NCI-H748 (cell line): ENCODE results near the gene CROCC2.

Source experiments
- DNase-seq: peaks from one replicate; lab custom pipeline; 2025; ENCODE audit not compliant: unreplicated experiment; lab: John Stamatoyannopoulos, UW

Gene CROCC2

GRCh38 chr2:240996161-240996833 lies 90.2 kb downstream of the CROCC2 start:
- DNase-seq: no peak

GRCh38 chr2:240996834-240997140 lies 90.7 kb downstream of the CROCC2 start:
- DNase-seq: no peak

- DNase-seq: no peak
These were observed 91.2 kb downstream of the CROCC2 start for GRCh38 chr2:240997141-240997855.

- peak; percentile 82 for DNase-seq
These were observed 91.9 kb downstream of the CROCC2 start, which contains the start of gene SNED1 for GRCh38 chr2:240997856-240998705. Gene SNED1, plus strand, starts transcription at chr2:240998618. Its CDS starts 220 bp downstream, at chr2:240998838.

GRCh38 chr2:240998706-240998994 lies 92.5 kb downstream of the CROCC2 start:
- no peak for DNase-seq

- no peak for DNase-seq
These were observed 93.1 kb downstream of the CROCC2 start for GRCh38 chr2:240998995-240999791.

- no peak for DNase-seq
These were observed 93.9 kb downstream of the CROCC2 start for GRCh38 chr2:240999873-241000541.

GRCh38 chr2:241000831-241001321 lies 94.7 kb downstream of the CROCC2 start:
- DNase-seq: peak; percentile 67

GRCh38 chr2:241001413-241002274 lies 95.5 kb downstream of the CROCC2 start:
- no peak for DNase-seq

GRCh38 chr2:241002275-241003046 lies 96.3 kb downstream of the CROCC2 start:
- no peak for DNase-seq

- DNase-seq: no peak
These were observed 96.9 kb downstream of the CROCC2 start for GRCh38 chr2:241003047-241003360.

GRCh38 chr2:241003369-241003768 lies 97.2 kb downstream of the CROCC2 start:
- DNase-seq: no peak

- no peak for DNase-seq
These were observed 97.9 kb downstream of the CROCC2 start for GRCh38 chr2:241003830-241004564.

- DNase-seq: no peak
These were observed 99.4 kb downstream of the CROCC2 start for GRCh38 chr2:241005569-241005968.

GRCh38 chr2:241006412-241006811 lies 100.3 kb downstream of the CROCC2 start:
- no peak for DNase-seq

GRCh38 chr2:241007111-241007510 lies 101.0 kb downstream of the CROCC2 start:
- DNase-seq: no peak

GRCh38 chr2:241007880-241008710 lies 102.0 kb downstream of the CROCC2 start:
- DNase-seq: no peak
